ENCODE data around the gene RASGRP3.

Gene RASGRP3

DNA sequence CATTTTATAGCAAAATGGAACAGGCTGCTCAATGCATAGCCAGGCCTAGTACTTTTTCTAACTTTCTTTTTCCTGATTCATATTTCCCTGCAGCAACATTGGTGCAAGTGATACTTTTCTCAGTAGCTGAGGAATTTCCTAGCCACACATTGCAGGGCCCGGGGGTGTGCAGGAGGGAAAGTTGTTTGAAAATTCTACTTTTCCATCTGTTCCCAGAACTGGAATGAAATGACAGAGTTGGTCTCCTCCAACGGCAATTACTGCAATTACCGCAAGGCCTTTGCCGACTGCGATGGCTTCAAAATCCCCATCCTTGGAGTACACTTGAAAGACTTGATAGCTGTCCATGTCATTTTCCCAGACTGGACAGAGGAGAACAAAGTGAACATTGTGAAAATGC, 50.5 kb downstream of the RASGRP3 start:
- DNase-seq: no peak

DNA sequence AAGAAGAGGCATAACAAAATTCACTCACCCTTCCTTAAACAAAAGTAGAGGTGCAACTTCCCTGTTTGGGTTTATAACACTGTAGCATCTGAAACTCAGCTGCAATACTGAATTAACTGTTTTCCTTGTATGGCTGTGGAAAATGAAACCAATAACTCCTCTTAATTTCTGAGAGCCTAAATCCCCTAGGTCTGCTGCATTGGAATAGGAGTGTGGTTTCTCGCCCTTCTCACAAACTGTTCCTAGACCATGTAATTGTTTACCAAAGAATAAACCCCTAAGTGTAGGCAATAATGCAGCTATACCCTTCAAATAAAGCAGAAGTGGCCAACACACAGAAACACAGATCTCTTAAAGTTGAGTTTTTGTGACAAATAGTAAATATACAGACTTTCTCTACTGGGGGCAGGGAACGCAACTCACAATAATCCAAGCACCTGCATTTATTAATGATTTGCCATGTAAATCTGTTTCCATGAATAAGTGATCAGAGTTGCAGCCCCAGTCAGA, 52.0 kb downstream of the RASGRP3 start:
- no peak for DNase-seq

DNA sequence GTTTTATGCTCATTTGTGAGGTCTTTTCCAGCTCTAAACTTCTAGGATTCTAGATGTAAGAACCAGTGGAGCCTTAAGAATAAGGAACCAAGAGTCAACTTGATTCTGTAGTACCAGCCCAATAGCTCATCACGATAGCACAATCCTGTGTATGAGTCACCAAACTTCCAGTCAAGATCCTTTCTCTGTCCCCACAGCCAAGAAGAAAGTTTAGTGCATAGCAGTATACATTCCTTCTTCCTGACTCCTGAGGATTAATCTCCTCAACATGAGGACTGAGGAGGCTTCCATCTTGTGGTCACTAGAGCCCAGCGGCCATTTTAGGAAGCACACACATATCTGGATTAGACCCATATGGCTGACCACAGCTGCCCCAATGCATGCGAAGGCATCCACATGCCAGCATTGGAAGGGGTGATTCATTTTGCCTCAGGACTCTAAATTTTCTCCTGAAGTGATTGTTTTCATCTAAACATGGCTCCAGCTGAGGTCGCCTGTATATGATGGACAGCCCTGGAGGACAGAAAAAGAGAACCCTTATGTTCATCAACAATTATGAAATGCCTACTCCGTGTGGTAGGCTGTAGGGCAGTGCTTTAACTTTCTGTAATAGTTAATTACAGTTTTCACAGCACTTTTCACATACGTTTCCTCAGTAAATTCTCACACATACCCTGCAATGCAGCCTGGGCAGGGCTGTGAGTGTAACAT, 53.5 kb downstream of the RASGRP3 start:
- no peak for DNase-seq

DNA sequence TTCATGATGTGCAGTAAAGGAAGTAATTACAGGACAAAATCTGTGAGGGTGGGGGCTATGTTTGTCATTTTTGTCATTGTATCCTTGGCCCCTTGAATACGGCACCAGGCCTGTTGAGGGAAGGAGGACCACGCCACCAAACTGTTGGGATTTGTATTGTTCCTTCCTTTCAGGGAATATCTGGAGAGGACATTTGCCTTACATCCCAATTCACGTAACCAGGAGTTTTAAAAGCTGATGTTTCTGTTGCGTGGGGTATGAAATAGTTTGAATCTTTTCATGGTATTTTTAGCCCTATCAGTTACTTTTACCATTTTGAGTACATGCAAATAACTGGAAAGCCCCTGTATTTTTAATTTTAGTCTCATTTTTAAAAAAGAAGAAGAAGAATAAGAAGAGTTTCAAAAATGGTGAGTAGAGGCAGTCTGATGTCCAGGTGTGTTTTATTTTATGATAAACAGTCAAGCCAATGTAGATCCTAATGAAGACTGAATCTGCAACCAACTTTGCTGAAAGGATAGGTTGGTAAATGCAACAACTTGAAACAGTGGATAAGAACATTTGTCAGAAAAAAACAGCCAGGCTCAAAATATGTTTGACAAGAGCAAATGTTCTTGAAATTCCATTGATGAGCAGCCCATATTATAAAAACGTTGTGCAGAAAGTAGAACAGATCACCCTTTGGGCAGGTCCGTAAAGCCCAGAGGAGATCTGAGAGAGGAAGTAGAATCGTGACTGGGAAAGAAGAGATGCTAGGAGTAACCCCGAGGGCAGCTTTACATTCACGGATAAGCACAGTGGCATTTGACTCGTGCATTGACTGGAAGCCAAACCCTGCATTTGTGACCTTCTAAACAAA, 54.5 kb downstream of the RASGRP3 start:
- DNase-seq: no peak

DNA sequence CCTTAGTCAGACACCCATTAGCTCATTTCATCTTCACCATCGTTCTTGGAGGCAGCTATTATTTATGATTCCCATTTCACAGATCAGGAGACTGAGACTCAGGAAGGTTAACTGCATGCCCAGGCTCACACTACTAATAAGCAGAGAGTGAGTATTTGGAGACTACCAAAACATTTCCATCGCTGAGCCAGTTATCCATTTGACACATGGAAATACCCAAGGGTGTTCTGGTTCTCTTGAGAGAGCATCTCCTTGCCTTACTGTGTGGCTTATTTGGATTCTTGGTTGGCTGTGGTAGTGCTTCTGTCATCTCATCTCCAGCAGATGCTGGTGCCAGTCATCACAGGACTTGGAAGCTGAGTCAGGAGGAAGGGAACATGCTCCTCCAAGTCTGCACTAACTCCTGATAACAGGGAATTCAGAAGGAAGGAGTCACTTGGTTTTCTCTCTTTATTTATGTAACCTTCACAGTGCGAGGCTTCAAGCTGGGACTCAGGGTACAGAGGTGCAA, 55.2 kb downstream of the RASGRP3 start:
- DNase-seq: no peak

DNA sequence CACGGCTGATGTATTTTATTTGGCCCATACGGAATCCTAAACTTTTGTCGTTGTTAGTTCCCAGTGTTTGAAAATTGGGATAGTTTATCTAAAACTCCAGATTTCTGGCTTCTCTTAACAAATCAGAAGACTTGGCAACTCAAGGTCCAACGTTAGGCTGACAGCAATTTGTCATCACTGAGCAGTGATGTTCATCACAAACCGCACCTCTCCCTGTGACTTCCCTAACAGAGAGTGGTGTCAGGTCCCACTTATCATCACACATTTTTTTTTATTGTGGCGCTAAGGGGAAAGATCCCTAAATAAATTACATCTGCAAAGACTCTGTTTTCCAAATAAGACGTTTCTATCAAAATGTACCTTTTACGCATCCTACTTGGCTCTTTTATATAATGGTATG, 55.7 kb downstream of the RASGRP3 start:
- no peak for DNase-seq

DNA sequence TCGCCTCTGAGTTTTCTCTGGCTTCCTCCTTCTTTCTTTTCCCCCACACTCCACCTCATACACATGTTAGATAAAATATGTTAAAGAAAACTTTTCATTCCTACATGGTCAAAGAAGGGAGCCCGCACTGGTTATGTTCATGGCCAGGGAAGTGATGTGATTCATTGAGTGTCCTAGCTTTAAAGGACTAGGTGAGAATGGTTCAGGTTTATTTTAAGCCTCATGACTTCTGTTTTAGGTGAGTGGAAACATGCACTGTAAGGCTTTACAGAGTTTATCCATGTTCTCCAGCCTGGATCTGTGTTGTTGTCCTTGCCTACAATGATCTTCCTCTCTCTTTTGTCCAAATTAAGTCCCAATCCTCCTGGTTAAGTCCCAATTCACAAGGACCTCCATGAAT, 56.5 kb downstream of the RASGRP3 start:
- DNase-seq: no peak

DNA sequence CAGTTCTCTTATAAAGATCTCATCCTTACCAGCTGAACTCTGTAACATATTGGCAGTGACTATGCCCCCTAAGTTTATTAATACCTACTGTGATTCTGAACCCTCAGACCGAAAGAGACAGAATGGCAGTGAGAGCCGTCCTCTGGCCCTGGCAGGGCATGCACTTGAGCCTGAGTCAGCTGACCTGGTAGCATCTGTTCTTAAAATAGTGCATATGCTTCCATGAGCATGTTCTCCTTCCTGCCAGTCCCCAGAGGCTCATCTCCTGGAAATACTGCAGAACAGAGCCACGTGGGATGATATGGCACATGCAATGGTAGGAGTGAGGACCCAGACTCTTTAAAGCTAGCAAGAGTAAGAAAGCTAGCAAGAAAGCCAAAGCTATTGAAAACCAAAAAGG, 59.0 kb downstream of the RASGRP3 start:
- DNase-seq: no peak

DNA sequence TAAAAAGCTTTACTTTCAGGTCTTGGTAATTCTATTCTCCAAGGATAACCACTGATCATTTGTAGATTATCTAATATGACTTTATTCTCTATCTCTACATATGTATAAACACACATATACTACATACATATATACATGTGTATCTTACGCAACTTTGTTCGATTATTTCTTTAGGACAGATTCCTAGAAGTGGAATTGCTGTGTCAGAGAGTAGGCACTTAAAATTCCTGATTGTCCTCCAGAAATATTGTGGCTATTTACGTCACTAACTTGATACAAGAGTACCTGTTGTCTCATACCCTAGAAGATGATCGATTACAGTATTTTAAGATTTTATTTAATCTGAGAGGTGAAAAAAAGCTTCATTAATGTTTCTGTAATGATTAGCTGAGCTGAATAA, 64.8 kb downstream of the RASGRP3 start:
- DNase-seq: no peak

DNA sequence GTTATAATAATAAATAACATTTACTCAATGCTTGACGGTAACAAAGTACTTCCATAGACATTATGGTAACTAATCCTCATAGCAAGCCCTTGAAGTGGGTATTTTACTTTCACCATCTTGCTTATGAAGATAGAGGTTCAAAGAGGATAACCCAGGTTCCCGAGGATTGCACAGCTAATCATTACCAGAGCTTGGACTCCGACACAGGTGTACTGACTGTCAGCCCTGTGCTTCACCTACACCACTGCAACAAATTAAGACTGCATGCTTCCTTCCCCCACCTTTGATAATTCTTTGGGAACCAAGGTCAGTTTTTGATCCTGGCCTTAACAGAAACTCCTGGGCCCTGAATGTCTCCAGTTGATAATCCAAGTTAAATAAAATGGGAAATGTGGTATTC, 73.8 kb downstream of the RASGRP3 start:
- no peak for DNase-seq

DNA sequence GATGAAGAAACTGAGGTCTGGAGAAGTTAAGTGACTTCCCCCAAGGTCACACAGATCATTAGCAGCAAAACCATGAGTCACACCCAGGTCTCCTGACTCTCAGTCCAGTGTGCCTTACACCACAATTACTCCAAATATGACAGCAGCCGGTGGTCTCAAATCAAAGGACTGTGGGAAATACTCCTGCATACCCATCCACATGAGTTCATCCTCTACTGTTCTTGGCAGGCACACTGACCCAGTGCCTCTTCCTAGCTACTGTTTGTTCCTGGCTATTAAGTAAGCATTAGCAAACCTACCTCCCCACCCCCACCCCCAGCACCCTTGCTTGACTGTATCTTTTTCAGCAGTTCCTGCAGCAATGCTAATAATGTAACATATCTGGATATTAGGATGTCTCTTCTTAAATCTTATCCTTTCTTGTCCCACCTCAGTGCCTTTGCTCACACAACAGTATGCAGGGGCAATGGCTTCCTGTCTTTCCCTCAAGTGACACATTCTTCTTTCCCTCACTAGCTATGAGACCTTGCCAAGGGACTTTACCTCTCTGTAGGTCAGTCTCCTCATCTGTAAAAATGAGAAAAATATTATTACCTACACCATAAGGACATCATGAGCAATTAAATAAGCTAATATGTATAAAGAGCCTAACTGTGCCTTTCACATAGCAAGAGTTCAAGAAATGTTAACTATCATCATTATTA, 76.5 kb downstream of the RASGRP3 start:
- no peak for DNase-seq

DNA sequence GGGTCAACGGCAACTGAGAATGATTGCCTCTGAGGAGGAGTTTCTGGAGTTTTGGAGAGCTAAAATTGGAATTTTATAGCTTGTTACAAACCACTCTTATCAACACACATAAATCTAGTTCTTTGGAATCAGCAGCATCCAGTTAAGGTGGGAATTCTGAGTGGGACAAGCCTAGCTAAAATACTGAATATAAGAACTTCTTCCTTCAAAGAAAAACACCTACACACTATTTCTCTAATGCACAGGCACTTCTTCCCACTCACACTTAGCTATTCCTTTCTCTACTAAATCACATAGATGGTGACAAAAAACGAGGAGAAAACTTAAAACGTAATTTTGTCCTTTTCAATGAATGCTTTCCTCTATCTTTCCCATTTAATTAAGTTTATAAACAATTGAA, 79.2 kb downstream of the RASGRP3 start:
- no peak for DNase-seq

DNA sequence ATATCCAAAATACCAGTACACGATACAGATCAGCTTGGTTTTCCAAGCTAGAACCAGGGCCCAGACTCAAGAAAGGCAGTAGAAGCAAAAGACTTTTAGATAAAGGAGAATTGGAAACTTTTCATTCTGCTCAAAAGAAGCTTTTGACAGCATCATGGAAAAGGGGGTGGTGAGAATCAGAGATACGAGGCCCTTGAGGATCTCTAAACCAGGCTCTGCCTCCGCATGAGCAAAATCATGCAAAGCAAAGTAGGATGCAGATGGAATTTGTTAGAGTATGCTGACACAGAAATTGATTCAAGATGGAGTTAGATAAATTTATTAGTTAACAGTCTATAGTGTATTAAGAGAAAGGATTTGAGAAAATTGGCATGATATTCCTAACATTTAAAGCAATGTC, 82.9 kb downstream of the RASGRP3 start:
- no peak for DNase-seq

DNA sequence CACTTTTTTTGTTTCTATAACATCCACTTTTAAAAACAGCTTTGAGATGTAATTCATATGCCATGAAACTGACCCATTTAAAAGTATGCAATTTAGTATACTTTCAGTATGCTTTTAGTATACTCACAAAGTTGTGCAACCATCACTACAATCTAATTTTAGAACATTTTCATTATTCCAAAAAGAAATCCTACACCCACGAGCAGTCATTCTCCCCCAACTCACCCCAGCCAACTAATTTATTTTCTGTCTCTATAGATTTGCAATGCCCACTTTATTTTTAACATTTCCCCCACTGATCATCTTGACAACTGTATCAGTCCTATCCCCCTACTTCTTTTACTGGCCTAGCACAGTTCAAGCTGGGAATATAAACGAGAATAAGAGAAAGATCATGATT, 83.6 kb downstream of the RASGRP3 start:
- DNase-seq: no peak

DNA sequence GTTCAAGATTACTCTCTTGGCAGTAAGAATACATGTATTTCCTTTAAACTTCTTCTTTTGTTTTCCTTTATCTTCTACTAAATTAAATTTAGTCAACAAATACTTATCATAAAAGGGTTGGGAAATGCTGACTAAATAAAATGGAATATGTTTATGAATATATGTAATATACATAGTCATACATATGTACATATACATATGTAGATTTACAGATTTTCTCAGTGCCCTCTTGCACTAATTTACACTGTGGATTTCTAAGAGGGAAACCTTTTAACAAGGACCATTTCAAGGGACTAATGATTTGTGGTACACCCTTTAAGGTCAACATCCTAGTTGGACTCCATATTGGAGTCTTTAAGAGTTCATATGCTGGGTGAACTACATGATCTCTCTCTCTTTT, 85.4 kb downstream of the RASGRP3 start:
- no peak for DNase-seq

DNA sequence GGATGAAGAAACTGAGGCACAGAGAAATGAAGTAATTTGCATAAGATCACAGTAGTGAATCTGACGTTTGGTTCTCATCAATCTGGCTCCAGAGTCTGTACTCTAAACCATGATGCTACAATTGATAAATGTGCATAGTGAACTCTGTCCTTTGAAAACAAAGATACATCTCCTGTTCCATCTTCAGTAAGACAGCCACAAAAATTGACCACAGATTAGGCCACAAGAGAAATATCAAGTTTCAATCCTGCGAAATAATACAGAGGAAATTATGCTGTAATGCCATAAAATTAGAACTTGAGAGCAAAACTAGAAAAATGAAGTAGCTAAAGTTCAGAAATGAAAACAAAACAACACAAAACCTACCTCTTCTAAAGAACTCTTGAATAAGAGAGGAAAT, 94.2 kb downstream of the RASGRP3 start:
- no peak for DNase-seq

DNA sequence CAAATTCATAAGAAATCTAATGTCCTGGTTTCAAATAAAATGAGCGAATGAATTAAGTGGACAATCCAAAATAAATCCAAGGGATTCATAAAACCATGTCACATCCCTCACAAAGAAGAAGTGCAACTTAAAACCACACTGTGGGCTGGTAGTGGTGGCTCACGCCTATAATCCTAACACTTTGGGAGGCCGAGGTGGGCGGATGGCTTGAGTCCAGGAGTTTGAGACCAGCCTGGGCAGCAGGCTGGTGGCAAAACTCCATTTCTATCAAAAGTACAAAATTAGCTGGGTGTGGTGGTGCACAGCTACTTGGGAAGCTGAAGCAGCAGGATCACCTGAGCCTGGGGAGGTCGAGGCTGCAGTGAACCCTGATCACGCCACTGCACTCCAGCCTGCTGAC, 97.2 kb downstream of the RASGRP3 start:
- no peak for DNase-seq

DNA sequence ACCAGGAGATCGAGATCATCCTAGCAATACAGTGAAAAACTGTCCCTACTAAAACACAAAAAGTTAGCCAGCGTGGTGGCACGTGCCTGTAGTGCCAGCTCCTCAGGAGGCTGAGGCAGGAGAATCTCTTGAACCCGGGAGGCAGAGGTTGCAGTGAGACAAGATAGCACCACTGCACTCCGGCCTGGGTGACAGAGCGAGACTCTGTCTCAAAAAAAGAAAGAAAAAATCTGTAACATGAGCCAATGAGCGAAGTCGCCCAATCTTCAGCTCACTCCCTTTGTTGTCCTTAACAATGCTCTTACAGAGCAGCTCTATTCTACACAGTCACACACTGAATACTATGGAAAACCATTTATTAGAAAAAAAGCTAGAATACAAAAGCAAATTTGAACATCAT, 100.6 kb downstream of the RASGRP3 start:
- DNase-seq: no peak

DNA sequence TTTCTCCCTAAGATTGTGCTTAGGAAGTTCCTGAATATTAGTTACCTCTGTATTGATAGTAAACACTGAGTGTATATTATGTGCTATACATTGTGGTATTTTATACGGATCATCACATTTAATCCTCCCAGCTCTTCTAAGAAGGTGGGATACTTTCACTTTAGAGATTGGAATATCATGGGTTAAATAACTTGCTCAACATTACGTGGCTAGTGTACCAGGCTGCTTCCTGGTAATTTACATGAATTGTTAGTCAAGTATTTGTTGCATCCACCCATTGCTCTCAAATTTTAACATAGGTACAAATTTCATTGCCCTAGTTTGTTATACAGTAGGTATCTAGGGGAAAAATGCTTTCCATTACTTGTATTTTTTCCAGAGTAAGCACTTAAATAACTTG, 101.2 kb downstream of the RASGRP3 start:
- no peak for DNase-seq

DNA sequence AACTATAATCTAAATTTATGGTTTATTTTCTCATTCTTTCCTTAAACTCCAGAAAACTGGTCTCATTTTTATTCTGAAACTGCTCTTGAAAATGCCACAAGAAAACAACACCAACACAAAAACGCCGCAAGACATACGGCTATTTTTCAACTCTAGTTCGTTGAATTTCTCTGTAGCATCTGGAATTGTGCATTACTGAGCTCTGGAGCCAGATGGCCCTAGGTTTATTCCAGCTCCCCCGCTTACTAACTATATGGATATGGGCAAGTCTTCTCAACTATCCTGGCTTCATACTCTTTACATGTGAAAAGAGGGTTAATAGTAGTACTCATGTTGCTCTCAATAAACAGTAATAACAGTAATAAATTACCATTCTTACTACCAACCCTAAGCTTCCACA, 102.8 kb downstream of the RASGRP3 start:
- DNase-seq: no peak

DNA sequence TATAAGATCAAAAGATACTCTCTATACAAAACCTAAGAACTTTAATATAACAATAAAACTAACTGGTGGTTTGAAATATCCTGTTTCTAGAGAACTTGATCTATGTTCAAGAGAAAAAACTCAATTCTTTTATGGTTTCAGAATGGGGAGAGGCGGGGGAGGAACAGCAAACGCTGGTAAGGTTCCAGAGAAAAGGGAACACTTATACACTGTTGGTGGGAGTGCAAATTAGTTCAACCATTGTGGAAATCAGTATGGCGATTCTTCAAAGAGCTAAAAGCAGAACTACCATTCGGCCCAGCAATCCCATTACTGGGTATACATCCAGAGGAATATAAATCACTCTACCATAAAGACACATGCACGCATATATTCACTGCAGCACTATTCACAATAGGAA, 105.4 kb downstream of the RASGRP3 start:
- DNase-seq: no peak

DNA sequence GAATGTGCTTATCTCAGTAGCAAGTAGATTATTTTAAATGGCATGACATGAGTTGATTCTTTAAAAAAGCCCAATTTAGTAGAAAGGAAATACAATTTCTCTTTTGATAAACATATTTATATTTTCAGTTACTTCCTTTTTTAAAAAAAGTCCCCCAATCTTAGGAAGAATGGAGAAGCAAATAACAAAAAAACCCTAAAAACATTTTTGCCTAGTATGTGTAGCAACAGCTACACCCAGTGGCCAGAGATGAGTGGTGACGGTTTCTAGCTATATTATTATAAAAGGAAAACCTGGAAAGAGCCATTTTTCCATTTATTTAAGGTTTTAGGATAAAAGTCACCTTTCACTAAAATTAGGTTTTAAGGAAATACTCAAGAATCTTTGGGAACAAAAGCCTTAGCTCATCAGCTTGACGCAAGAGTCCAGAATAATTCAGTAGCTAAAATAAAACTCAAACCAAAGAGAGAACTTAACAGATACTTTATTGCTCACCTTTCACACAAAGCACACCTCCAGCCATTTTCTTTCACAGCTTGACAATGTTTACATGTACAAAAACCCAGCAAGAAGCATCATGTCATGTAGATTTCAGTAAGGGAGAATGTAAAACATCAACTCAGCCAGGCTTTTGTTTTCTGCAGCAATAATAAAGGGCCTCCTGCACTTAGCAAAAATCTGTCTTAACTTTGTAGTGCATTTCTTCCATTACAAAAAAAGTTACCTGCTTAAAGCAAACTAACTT, 106.9 kb downstream of the RASGRP3 start:
- DNase-seq: no peak

DNA sequence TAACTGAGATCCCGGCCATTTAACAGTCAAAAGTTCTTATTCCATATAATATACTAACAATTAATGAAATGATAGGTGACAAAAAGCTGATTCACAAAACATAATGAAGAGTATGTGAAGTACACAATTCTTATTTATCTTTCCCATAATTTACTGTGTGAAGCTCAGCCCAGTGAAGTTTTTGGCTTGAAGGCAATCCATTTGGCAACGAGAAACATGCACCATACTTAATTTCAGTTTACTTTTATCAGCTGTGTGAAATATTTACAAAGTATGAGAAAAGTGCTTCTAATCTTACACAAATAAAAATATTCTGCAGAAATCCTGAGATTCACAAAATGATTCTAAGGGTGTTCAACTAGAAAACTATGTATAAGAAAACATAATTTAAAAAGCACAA, 110.3 kb downstream of the RASGRP3 start:
- no peak for DNase-seq
